Osteoblast (primary cell): ENCODE results near the gene ATF5. TPM values are rescaled to one million over a fixed set of nuclear protein-coding genes. Genes with fewer than 3 reads are reported as not detected.
"Not testable (repeated sequence)": the region's sequence is repeated elsewhere in the genome, so short reads cannot be mapped to it uniquely, and the experiment has no call there.

Experiments used
- DNase-seq: peaks from one replicate; pipeline ENCODE4 v3.0.0; 2011; ENCODE audit warnings: low spot score, mixed read lengths; ENCODE audit not compliant: insufficient read length; ENCODE audit errors: missing footprints
- H2AFZ ChIP-seq: 2 replicates; pipeline ENCODE4 v1.6.0; 2011; ENCODE audit warnings: mild to moderate bottlenecking, low read length
- H3K27ac ChIP-seq: 2 replicates; pipeline ENCODE4 v1.5.1; 2011; ENCODE audit warnings: mild to moderate bottlenecking, low read depth, low read length, moderate library complexity
- H3K27me3 ChIP-seq: 2 replicates; pipeline ENCODE4 v1.6.0; 2012; ENCODE audit warnings: mild to moderate bottlenecking, control low read depth, inconsistent platforms, low read length, moderate library complexity; ENCODE audit not compliant: insufficient read depth
- H3K36me3 ChIP-seq: 2 replicates; pipeline ENCODE4 v1.5.1; 2011; ENCODE audit warnings: mild to moderate bottlenecking, low read length, control low read depth, moderate library complexity; ENCODE audit not compliant: insufficient read depth
- H3K4me1 ChIP-seq: 2 replicates; pipeline ENCODE4 v1.5.1; 2011; ENCODE audit warnings: mild to moderate bottlenecking, low read length, control low read depth, moderate library complexity; ENCODE audit not compliant: insufficient read depth
- H3K4me2 ChIP-seq: 2 replicates; pipeline ENCODE4 v1.6.0; 2011; ENCODE audit warnings: mild to moderate bottlenecking, low read length; ENCODE audit not compliant: insufficient read depth
- H3K4me3 ChIP-seq: fragments of 200-600 bp; sonication (generic); 3 replicates; pipeline ENCODE4 v1.5.1; 2012; ENCODE audit warnings: mild to moderate bottlenecking, low read length, inconsistent platforms; ENCODE audit not compliant: insufficient read depth
- H3K79me2 ChIP-seq: 2 replicates; pipeline ENCODE4 v1.6.0; 2012; ENCODE audit warnings: mild to moderate bottlenecking, low read length, control low read depth, inconsistent platforms; ENCODE audit not compliant: insufficient read depth
- H3K9me3 ChIP-seq: 2 replicates; pipeline ENCODE4 v1.5.1; 2011; ENCODE audit warnings: low read depth, low read length, control low read depth
- H4K20me1 ChIP-seq: 2 replicates; pipeline ENCODE4 v1.6.0; 2012; ENCODE audit warnings: mild to moderate bottlenecking, low read length, control low read depth; ENCODE audit not compliant: insufficient read depth
- CTCF ChIP-seq: IDR thresholded peaks from 2 replicates; pipeline ENCODE4 v1.5.1; 2011; ENCODE audit warnings: mild to moderate bottlenecking, low read depth, low read length, moderate library complexity; ENCODE audit errors: extremely low read depth
- total RNA-seq: library from RNA; depleted of rRNA; stranded (reverse); fragments of >200 nt; gene quantifications from 2 replicates; pipeline ENCODE4 v1.2.3, GENCODE V29; 2012

Gene ATF5
- total RNA-seq, 1 donor: 8.3 TPM

GRCh38 chr19:49939721-49940481 is 10.9 kb downstream of the ATF5 start:
- TF ChIP-seq CTCF: peak; percentile 28
- Histone ChIP-seq H3K9me3 (no peaks in the 10 kb centered on the region), H3K4me3 (no peak overlapping the region), H3K4me1 (no peaks in the 10 kb centered on the region), H3K79me2 (no peaks in the 10 kb centered on the region), H3K27ac (no peak overlapping the region), H3K27me3 (peaks cover 11% of the 10 kb centered on the region), H4K20me1 (no peaks in the 10 kb centered on the region), H3K4me2 (no peak overlapping the region), H2AFZ (no peak overlapping the region), H3K36me3 (no peaks in the 10 kb centered on the region)
- peak; percentile 38 for DNase-seq

GRCh38 chr19:49940482-49940791 is 11.4 kb downstream of the ATF5 start:
- TF ChIP-seq CTCF: no peak
- Histone ChIP-seq H3K27ac (no peak overlapping the region), H3K79me2 (no peaks in the 10 kb centered on the region), H2AFZ (no peak overlapping the region), H3K4me2 (no peak overlapping the region), H3K9me3 (no peaks in the 10 kb centered on the region), H3K4me1 (no peaks in the 10 kb centered on the region), H4K20me1 (no peaks in the 10 kb centered on the region), H3K4me3 (no peak overlapping the region), H3K27me3 (peaks cover 14% of the 10 kb centered on the region), H3K36me3 (no peaks in the 10 kb centered on the region)
- no peak for DNase-seq

DNA sequence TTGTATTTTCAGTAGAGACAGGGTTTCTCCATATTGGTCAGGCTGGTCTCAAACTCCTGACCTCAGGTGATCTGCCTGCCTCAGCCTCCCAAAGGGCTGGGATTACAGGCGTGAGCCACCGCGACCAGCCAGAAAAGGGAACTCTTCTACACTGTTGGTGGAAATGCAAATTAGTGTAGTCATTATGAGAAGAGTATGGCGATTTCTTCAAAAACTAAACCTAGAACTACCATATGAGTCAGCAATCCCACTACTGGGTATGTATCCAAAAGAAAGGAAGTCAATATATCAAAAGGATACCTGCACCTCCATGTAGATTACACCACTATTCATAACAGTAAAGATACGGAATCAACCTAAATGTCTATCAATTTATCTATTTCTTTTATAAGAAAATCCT is 15.6 kb downstream of the ATF5 start:
- H3K9me3 ChIP-seq, H3K4me3 ChIP-seq, H3K4me1 ChIP-seq, DNase-seq, H3K27ac ChIP-seq, H3K4me2 ChIP-seq, H3K79me2 ChIP-seq, H4K20me1 ChIP-seq, H3K36me3 ChIP-seq, H2AFZ ChIP-seq: not testable (repeated sequence)
- peaks cover 23% of the 10 kb centered on the region for H3K27me3 ChIP-seq

DNA sequence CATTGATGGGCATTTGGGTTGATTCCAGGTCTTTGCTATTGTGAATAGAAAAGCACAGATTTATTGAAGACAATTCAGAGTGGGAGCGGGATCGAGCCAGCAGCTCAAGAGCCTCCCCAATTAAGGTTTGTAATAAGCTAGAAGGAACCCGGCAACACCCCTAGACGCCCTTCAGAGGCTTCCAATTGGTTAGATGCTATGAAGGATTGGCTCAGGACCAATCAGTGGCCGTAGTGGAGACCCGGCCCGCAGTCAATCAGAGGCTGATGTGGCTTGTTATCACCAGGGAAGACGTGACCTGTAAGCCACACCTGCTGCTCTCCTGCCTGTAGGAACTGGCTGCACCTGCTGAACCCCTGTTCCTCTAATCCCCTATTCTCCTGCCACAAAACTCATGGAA is 17.4 kb downstream of the ATF5 start:
- Histone ChIP-seq H3K9me3 (no peaks in the 10 kb centered on the region), H2AFZ (no peak overlapping the region), H3K4me2 (no peak overlapping the region), H3K4me1 (no peaks in the 10 kb centered on the region), H4K20me1 (no peaks in the 10 kb centered on the region), H3K36me3 (no peaks in the 10 kb centered on the region), H3K4me3 (no peak overlapping the region), H3K79me2 (no peaks in the 10 kb centered on the region), H3K27me3 (peaks cover 28% of the 10 kb centered on the region), H3K27ac (no peak overlapping the region)
- TF ChIP-seq CTCF: no peak
- no peak for DNase-seq
